Spleen (tissue), 11 donors: ENCODE measurements around the gene ADCY10. TPM values are rescaled to one million over a fixed set of nuclear protein-coding genes. Genes with fewer than 3 reads are reported as not detected.

ENCODE experiments used
- DNase-seq: peaks from one replicate; pipeline ENCODE4 v3.0.0-alpha.2; 2020
- H3K27ac ChIP-seq, 8 donors: fragments of 200-600 bp; sonication (generic) in 7 of 8; 1 replicate in 4 of 8; 2 replicates in 4 of 8; pipeline versions ENCODE4 v1.5.0 to v1.8.0; 2016 to 2021; ENCODE audit warnings: inconsistent platforms in 4 of 8, mild to moderate bottlenecking in 4 of 8, moderate library complexity in 1 of 8
- H3K27me3 ChIP-seq, 7 donors: fragments of 200-600 bp; sonication (generic) in 6 of 7; replicated peaks in 1 of 7; 1 replicate in 4 of 7; 2 replicates in 3 of 7; pipeline versions ENCODE4 v1.5.0 to v1.8.0; 2016 to 2021; ENCODE audit warnings: inconsistent platforms in 3 of 7, mild to moderate bottlenecking in 1 of 7
- H3K36me3 ChIP-seq, 6 donors: fragments of 200-600 bp; sonication (generic) in 5 of 6; 1 replicate in 4 of 6; 2 replicates in 2 of 6; pipeline versions ENCODE4 v1.5.0 to v1.8.0; 2016 to 2021; ENCODE audit warnings: inconsistent platforms in 2 of 6
- H3K4me1 ChIP-seq, 6 donors: fragments of 200-600 bp; sonication (generic) in 5 of 6; 1 replicate in 3 of 6; 2 replicates in 3 of 6; pipeline versions ENCODE4 v1.5.0 to v1.8.0; 2016 to 2021; ENCODE audit warnings: inconsistent platforms in 3 of 6
- H3K4me3 ChIP-seq, 8 donors: fragments of 200-600 bp; sonication (generic) in 7 of 8; 1 replicate in 4 of 8; 2 replicates in 4 of 8; pipeline versions ENCODE4 v1.5.0 to v1.8.0; 2016 to 2021; ENCODE audit warnings: inconsistent platforms in 4 of 8, mild to moderate bottlenecking in 4 of 8, moderate library complexity in 2 of 8
- H3K9me3 ChIP-seq, 8 donors: fragments of 200-600 bp; sonication (generic) in 7 of 8; 1 replicate in 4 of 8; 2 replicates in 4 of 8; pipeline versions ENCODE4 v1.5.0 to v1.8.0; 2016 to 2021; ENCODE audit warnings: inconsistent platforms in 4 of 8
- CTCF ChIP-seq, 11 experiments: fragments of 200-600 bp in 7 of 11; fragments of 450-650 bp in 4 of 11; sonication (generic) in 4 of 11; IDR thresholded peaks in 8 of 11; conservative IDR thresholded peaks in 3 of 11; 1 replicate in 7 of 11; 2 replicates in 4 of 11; pipeline versions ENCODE4 v1.4.0 to v1.8.0; 2016 to 2021; ENCODE audit warnings: antibody characterized with exemption in 11 of 11, inconsistent platforms in 4 of 11, mild to moderate bottlenecking in 1 of 11
- POLR2A ChIP-seq, 3 donors: fragments of 450-650 bp; IDR thresholded peaks; one replicate each; pipeline ENCODE4 v1.5.1; 2017; ENCODE audit warnings: antibody characterized with exemption in 3 of 3, mild to moderate bottlenecking in 1 of 3
- POLR2AphosphoS5 ChIP-seq, 3 donors: sonication (generic); formaldehyde crosslinking; IDR thresholded peaks; one replicate each; pipeline ENCODE4 v1.5.1; 2017; ENCODE audit warnings: antibody characterized with exemption in 3 of 3
- WGBS, 5 donors: extraction: QIAGEN DNeasy Blood & Tissue Kit in 3 of 5; methylation state at CpG; one replicate each; pipeline versions ENCODE4 v1.1.5 to v1.1.7; 2013 to 2018; 5-methylcytosine and 5-hydroxymethylcytosine counted together
- intact Hi-C: fragments of 100-400 bp; cut with DNase I; formaldehyde crosslinking; loops from one replicate; pipeline ENCODE4 v1.15.0; 2023; ENCODE audit warnings: low total_unique reads
- polyA plus RNA-seq, 3 donors: library from polyadenylated mRNA; stranded (reverse); fragments of 200-250 nt; gene quantifications; one replicate each; pipeline ENCODE4 v1.2.1, GENCODE V29; 2013
- total RNA-seq, 7 donors: library from RNA; depleted of rRNA in 3 of 7; stranded (reverse); fragments of >200 nt in 3 of 7; fragmentation: NEBNext Ultra II Directional in 4 of 7; extraction: Animal tissue kit (Norgen Biotek cat#: 25700) in 4 of 7; gene quantifications; one replicate each; pipeline versions ENCODE4 v1.1.0 to v1.2.1, GENCODE V29; 2016 to 2021
- donor health status: healthy with polysubstance abuse.
- donor health status: DM: no; HTN: no; CAD: no; lungs with moderate emphysema.
- donor health status: DM: no; HTN: no; CAD: no.
- donor health status: Bipolar disorder and iron deficiency.
- donor health status: healthy.
- donor health status: DM: no; HTN: no; CAD: no.
- donor health status: DM: yes; HTN: yes; CAD: no.

ADCY10 gene
- total and polyA plus RNA-seq, 10 donors: 0.04 to 0.40 (median 0.16) TPM; not detected in 4

- WGBS, 5 donors: 90 to 97% (median 90%) methylated on average over 4 of the region's 4 CpGs
- H3K4me3 ChIP-seq: no peak overlapping the region
- intact Hi-C loops: loop anchor here (5.0 kb wide), 1 partner anchor 80 kb away; the partner anchor contains the start of gene MPZL1
Measured at GRCh38 chr1:167802235-167802634, 111.7 kb downstream of the ADCY10 start.

GRCh38 chr1:167800251-167800650 is 113.7 kb downstream of the ADCY10 start:
- H3K4me1 ChIP-seq: peaks cover 2 to 41% (median 25%) of the 10 kb centered on the region in 6 donors
- H3K27me3 ChIP-seq: no peaks in the 10 kb centered on the region
- H3K36me3 ChIP-seq: no peaks in the 10 kb centered on the region
- H3K27ac ChIP-seq: no peak overlapping the region
- TF ChIP-seq POLR2A (IDR thresholded peaks at IDR 0.05) (no peak), POLR2AphosphoS5 (IDR thresholded peaks at IDR 0.05) (no peak), CTCF (IDR thresholded peaks at IDR 0.05 in 8 of 11, conservative IDR thresholded peaks at IDR 0.05 in 3 of 11) (no peak)
- H3K9me3 ChIP-seq: no peaks in the 10 kb centered on the region
- no peak overlapping the region for H3K4me3 ChIP-seq
- WGBS, 5 donors: 71 to 90% (median 73%) methylated on average over 3 of the region's 3 CpGs
- intact Hi-C loops: loop anchor here (5.0 kb wide), 1 partner anchor 78 kb away; the partner anchor contains the start of gene MPZL1
- DNase-seq: no peak

More at GRCh38 chr1:167802235-167802634, 111.7 kb downstream of the ADCY10 start:
- no peaks in the 10 kb centered on the region for H3K9me3 ChIP-seq
- H3K27ac ChIP-seq: no peak overlapping the region
- no peak for DNase-seq
- H3K27me3 ChIP-seq: no peaks in the 10 kb centered on the region
- TF ChIP-seq CTCF (IDR thresholded peaks at IDR 0.05 in 8 of 11, conservative IDR thresholded peaks at IDR 0.05 in 3 of 11): no peak
- no peak for TF ChIP-seq POLR2A (IDR thresholded peaks at IDR 0.05)
- TF ChIP-seq POLR2AphosphoS5 (IDR thresholded peaks at IDR 0.05): no peak
- peaks cover 2 to 28% (median 23%) of the 10 kb centered on the region in 6 donors for H3K4me1 ChIP-seq
- H3K36me3 ChIP-seq: no peaks in the 10 kb centered on the region

GRCh38 chr1:167799747-167800146 is 114.2 kb downstream of the ADCY10 start:
- Histone ChIP-seq H3K27me3 (no peaks in the 10 kb centered on the region), H3K27ac (no peak overlapping the region), H3K36me3 (no peaks in the 10 kb centered on the region), H3K4me1 (peaks cover 2 to 36% (median 20%) of the 10 kb centered on the region in 6 donors), H3K4me3 (no peak overlapping the region), H3K9me3 (no peaks in the 10 kb centered on the region)
- no peak for TF ChIP-seq CTCF (IDR thresholded peaks at IDR 0.05 in 8 of 11, conservative IDR thresholded peaks at IDR 0.05 in 3 of 11)
- no peak for TF ChIP-seq POLR2A (IDR thresholded peaks at IDR 0.05)
- TF ChIP-seq POLR2AphosphoS5 (IDR thresholded peaks at IDR 0.05): no peak
- intact Hi-C loops: loop anchor here (5.0 kb wide), 1 partner anchor 77 kb away; the partner anchor contains the start of gene MPZL1
- WGBS, 5 donors: 33 to 82% (median 67%) methylated on average over 4 of the region's 4 CpGs
- DNase-seq: no peak

- no peak overlapping the region for H3K27ac ChIP-seq
- no peak for TF ChIP-seq POLR2A (IDR thresholded peaks at IDR 0.05)
- TF ChIP-seq CTCF (IDR thresholded peaks at IDR 0.05 in 8 of 11, conservative IDR thresholded peaks at IDR 0.05 in 3 of 11): no peak
- TF ChIP-seq POLR2AphosphoS5 (IDR thresholded peaks at IDR 0.05): no peak
- H3K4me1 ChIP-seq: peaks cover 2 to 31% (median 12%) of the 10 kb centered on the region in 6 donors
- intact Hi-C loops: no loop called here
- WGBS, 5 donors: 92 to 99% (median 96%) methylated on average over 4 of the region's 4 CpGs
- no peaks in the 10 kb centered on the region for H3K9me3 ChIP-seq
- no peaks in the 10 kb centered on the region for H3K27me3 ChIP-seq
- no peak for DNase-seq
- H3K36me3 ChIP-seq: no peaks in the 10 kb centered on the region
- H3K4me3 ChIP-seq: no peak overlapping the region
Measured at GRCh38 chr1:167798952-167799351, 115.0 kb downstream of the ADCY10 start.
